Keratinocyte (primary cell): ENCODE measurements around the gene SNX20. TPM values are rescaled to one million over a fixed set of nuclear protein-coding genes. Genes with fewer than 3 reads are reported as not detected.

Source experiments
- DNase-seq: peaks from one replicate; pipeline ENCODE4 v3.0.0-alpha.2; 2011; ENCODE audit warnings: low read depth, missing footprints, low spot score
- FAIRE-seq: peaks from 2 replicates; lab custom pipeline; 2011; peaks lifted over from hg19 to GRCh38; lab: Jason Lieb, UNC
- H2AFZ ChIP-seq: 2 replicates; pipeline ENCODE4 v1.6.0; 2012; ENCODE audit warnings: low read length, control low read depth, inconsistent platforms; ENCODE audit not compliant: control insufficient read depth
- H3K27ac ChIP-seq: 2 replicates; pipeline ENCODE4 v1.5.1; 2011; ENCODE audit warnings: low read length; ENCODE audit not compliant: control insufficient read depth, insufficient read depth
- H3K27me3 ChIP-seq: 3 replicates; pipeline ENCODE4 v1.6.0; 2011; ENCODE audit warnings: low read length; ENCODE audit not compliant: control insufficient read depth, insufficient read depth; ENCODE audit errors: extremely low read depth
- H3K36me3 ChIP-seq, 2 experiments: 2 replicates in 1 of 2; 3 replicates in 1 of 2; pipeline ENCODE4 v1.5.1; 2011; ENCODE audit warnings: low read length in 2 of 2, mild to moderate bottlenecking in 1 of 2; ENCODE audit not compliant: control insufficient read depth in 2 of 2, insufficient read depth in 2 of 2; ENCODE audit errors: extremely low read depth in 1 of 2
- H3K4me1 ChIP-seq: 3 replicates; pipeline ENCODE4 v1.5.1; 2011; ENCODE audit warnings: low read length; ENCODE audit not compliant: control insufficient read depth, insufficient read depth; ENCODE audit errors: extremely low read depth
- H3K4me2 ChIP-seq: 3 replicates; pipeline ENCODE4 v1.6.0; 2011; ENCODE audit warnings: low read depth, low read length; ENCODE audit not compliant: control insufficient read depth, insufficient read depth; ENCODE audit errors: extremely low read depth
- H3K4me3 ChIP-seq, 3 experiments: fragments of 200-600 bp in 1 of 3; sonication (generic) in 1 of 3; 2 replicates in 2 of 3; 3 replicates in 1 of 3; pipeline ENCODE4 v1.5.1; 2011 to 2016; ENCODE audit warnings: low read length in 3 of 3, mild to moderate bottlenecking in 3 of 3, control low read depth in 2 of 3, inconsistent platforms in 1 of 3, low read depth in 1 of 3, mixed read lengths in 1 of 3, mixed run types in 1 of 3, moderate library complexity in 1 of 3; ENCODE audit not compliant: control insufficient read depth in 2 of 3, insufficient read depth in 2 of 3; ENCODE audit errors: extremely low read depth in 1 of 3
- H3K79me2 ChIP-seq: 2 replicates; pipeline ENCODE4 v1.6.0; 2012; ENCODE audit warnings: low read length; ENCODE audit not compliant: control insufficient read depth, insufficient read depth
- H3K9ac ChIP-seq: 3 replicates; pipeline ENCODE4 v1.6.0; 2011; ENCODE audit warnings: low read length; ENCODE audit not compliant: control insufficient read depth, insufficient read depth; ENCODE audit errors: extremely low read depth
- H3K9me1 ChIP-seq: 3 replicates; pipeline ENCODE4 v1.6.0; 2011; ENCODE audit warnings: low read length; ENCODE audit not compliant: control insufficient read depth, insufficient read depth; ENCODE audit errors: extremely low read depth
- H3K9me3 ChIP-seq: 2 replicates; pipeline ENCODE4 v1.5.1; 2012; ENCODE audit warnings: low read depth, low read length; ENCODE audit not compliant: control insufficient read depth
- H4K20me1 ChIP-seq: 3 replicates; pipeline ENCODE4 v1.6.0; 2011; ENCODE audit warnings: low read length; ENCODE audit not compliant: control insufficient read depth, insufficient read depth; ENCODE audit errors: extremely low read depth
- EZH2 ChIP-seq: IDR thresholded peaks from one replicate; pipeline ENCODE4 v1.6.1; 2012; ENCODE audit warnings: inconsistent platforms, mild to moderate bottlenecking, low read length, moderate library complexity
- dilution Hi-C: fragments of 300-500 bp; cut with MboI; formaldehyde crosslinking; loops from one replicate; pipeline ENCODE4 v1.7.0; 2020; ENCODE audit warnings: low sequenced_read_pairs; ENCODE audit not compliant: extremely low pct_ligation_motif_present
- polyA plus RNA-seq, 5 experiments: library from polyadenylated mRNA; depleted of rRNA in 3 of 5; stranded (reverse) in 3 of 5; stranded (forward) in 1 of 5; unstranded in 1 of 5; fragments of >200 nt; gene quantifications; 1 replicate in 1 of 5; 2 replicates in 3 of 5; 3 replicates in 1 of 5; pipeline versions ENCODE4 v1.2.1 to v1.2.3, GENCODE V29; 2011 to 2012; ENCODE audit warnings: missing spikeins in 2 of 5, low read depth in 1 of 5, low replicate concordance in 1 of 5
- TF ChIP-seq, protein P1 (sequence below), 3 experiments: IDR thresholded peaks in 1 of 3; conservative IDR thresholded peaks in 1 of 3; optimal IDR thresholded peaks in 1 of 3; 2 replicates in 2 of 3; 3 replicates in 1 of 3; pipeline versions ENCODE3 to v1.5.1; 2011; ENCODE audit warnings: low read length in 3 of 3, mild to moderate bottlenecking in 3 of 3, moderate library complexity in 2 of 3, control low read depth in 1 of 3, inconsistent platforms in 1 of 3; ENCODE audit not compliant: insufficient read depth in 2 of 3; ENCODE audit errors: extremely low read depth in 1 of 3

SNX20 gene
- polyA plus RNA-seq, 1 donor (not counting 4 experiments of a cell fraction or from before 2014, with no cell fraction given): not detected

DNA sequence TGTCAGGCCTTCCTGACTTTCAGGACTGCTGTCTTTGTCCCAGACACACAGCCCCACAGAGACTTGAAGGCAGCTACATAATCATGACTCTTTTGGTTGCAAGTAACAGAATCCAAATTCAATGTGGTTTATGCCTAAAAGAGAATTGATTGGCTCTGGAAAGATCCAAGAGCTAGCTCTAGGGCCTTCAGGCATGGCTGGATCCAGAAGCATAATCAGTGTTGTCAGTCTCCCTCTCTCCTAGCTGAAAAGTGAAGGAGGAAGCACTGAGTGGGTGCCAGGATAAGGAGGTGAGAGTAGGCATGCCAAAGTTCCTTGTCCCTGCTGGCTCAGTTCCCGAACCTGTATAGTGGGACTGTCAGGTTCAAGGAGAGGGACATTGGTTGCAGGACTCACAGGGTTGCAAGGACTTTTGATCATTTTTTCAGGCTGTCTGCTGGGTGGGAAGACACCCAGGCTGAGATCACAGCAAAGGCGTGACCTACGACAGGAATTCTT, 25.5 kb downstream of the SNX20 start:
- Histone ChIP-seq H3K4me2 (no peak overlapping the region), H4K20me1 (no peaks in the 10 kb centered on the region), H3K36me3 (no peaks in the 10 kb centered on the region), H3K4me3 (no peak overlapping the region), H3K9ac (no peak overlapping the region), H3K27me3 (no peaks in the 10 kb centered on the region), H3K27ac (no peak overlapping the region), H3K9me1 (no peaks in the 10 kb centered on the region), H3K4me1 (no peaks in the 10 kb centered on the region), H3K9me3 (no peaks in the 10 kb centered on the region), H2AFZ (no peak overlapping the region), H3K79me2 (no peaks in the 10 kb centered on the region)
- DNase-seq (no peak), FAIRE-seq (no peak)
- dilution Hi-C loops: no loop called here
- TF ChIP-seq EZH2: no peak
- TF ChIP-seq, protein P1, sequence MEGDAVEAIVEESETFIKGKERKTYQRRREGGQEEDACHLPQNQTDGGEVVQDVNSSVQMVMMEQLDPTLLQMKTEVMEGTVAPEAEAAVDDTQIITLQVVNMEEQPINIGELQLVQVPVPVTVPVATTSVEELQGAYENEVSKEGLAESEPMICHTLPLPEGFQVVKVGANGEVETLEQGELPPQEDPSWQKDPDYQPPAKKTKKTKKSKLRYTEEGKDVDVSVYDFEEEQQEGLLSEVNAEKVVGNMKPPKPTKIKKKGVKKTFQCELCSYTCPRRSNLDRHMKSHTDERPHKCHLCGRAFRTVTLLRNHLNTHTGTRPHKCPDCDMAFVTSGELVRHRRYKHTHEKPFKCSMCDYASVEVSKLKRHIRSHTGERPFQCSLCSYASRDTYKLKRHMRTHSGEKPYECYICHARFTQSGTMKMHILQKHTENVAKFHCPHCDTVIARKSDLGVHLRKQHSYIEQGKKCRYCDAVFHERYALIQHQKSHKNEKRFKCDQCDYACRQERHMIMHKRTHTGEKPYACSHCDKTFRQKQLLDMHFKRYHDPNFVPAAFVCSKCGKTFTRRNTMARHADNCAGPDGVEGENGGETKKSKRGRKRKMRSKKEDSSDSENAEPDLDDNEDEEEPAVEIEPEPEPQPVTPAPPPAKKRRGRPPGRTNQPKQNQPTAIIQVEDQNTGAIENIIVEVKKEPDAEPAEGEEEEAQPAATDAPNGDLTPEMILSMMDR (optimal IDR thresholded peaks at IDR 0.05 in 1 of 3, IDR thresholded peaks at IDR 0.05 in 1 of 3, conservative IDR thresholded peaks at IDR 0.05 in 1 of 3; ENCODE audit: extremely low read depth in 1 of 3, insufficient read depth in 2 of 3, low read length in 3 of 3): no peak

GRCh38 chr16:50653633-50654519, 27.2 kb downstream of the SNX20 start:
- Histone ChIP-seq H2AFZ (no peak overlapping the region), H3K9me3 (no peaks in the 10 kb centered on the region), H3K9ac (no peak overlapping the region), H3K4me2 (no peak overlapping the region), H3K27me3 (no peaks in the 10 kb centered on the region), H3K4me3 (no peak overlapping the region), H3K27ac (no peak overlapping the region), H3K4me1 (no peaks in the 10 kb centered on the region), H4K20me1 (no peaks in the 10 kb centered on the region), H3K79me2 (no peaks in the 10 kb centered on the region), H3K36me3 (no peaks in the 10 kb centered on the region), H3K9me1 (no peaks in the 10 kb centered on the region)
- FAIRE-seq: no peak
- TF ChIP-seq, protein P1 (optimal IDR thresholded peaks at IDR 0.05 in 1 of 3, IDR thresholded peaks at IDR 0.05 in 1 of 3, conservative IDR thresholded peaks at IDR 0.05 in 1 of 3; ENCODE audit: extremely low read depth in 1 of 3, insufficient read depth in 2 of 3, low read length in 3 of 3): no peak
- TF ChIP-seq EZH2: no peak
- dilution Hi-C loops: no loop called here
- DNase-seq: no peak
